Cardiac fibroblast (primary cell): ENCODE data around the gene SLC5A11.

Source experiments
- DNase-seq, 2 donors: peaks; one replicate each; pipeline versions ENCODE4 v3.0.0 to v3.0.0-alpha.2; 2010; ENCODE audit warnings: low read depth in 2 of 2
- H3K4me3 ChIP-seq, 2 donors: replicated peaks in 1 of 2; 1 replicate in 1 of 2; 2 replicates in 1 of 2; pipeline ENCODE4 v1.5.1; 2011; ENCODE audit warnings: low read depth in 2 of 2, low read length in 2 of 2, mild to moderate bottlenecking in 2 of 2, moderate library complexity in 1 of 2
- CTCF ChIP-seq: IDR thresholded peaks from one replicate; pipeline ENCODE4 v1.5.1; 2011; ENCODE audit warnings: low read depth, mild to moderate bottlenecking, low read length, inconsistent platforms

Gene SLC5A11

GRCh38 chr16:24906199-24906808, 60.5 kb downstream of the SLC5A11 start:
- peak; percentile 40 for TF ChIP-seq CTCF
- H3K4me3 ChIP-seq = no peak overlapping the region
- DNase-seq = peak; percentile 51 to 54

- no peak for DNase-seq
- no peak overlapping the region for H3K4me3 ChIP-seq
- no peak for TF ChIP-seq CTCF
These were observed 61.1 kb downstream of the SLC5A11 start for GRCh38 chr16:24906901-24907300.

- no peak for DNase-seq
- no peak overlapping the region for H3K4me3 ChIP-seq
- TF ChIP-seq CTCF = no peak
These were observed 63.0 kb downstream of the SLC5A11 start for GRCh38 chr16:24908716-24909115.

- TF ChIP-seq CTCF = no peak
These were observed 64.1 kb downstream of the SLC5A11 start for GRCh38 chr16:24909856-24910255.

GRCh38 chr16:24915019-24915418, 69.3 kb downstream of the SLC5A11 start:
- no peak overlapping the region for H3K4me3 ChIP-seq
- TF ChIP-seq CTCF = no peak
- no peak for DNase-seq

More at GRCh38 chr16:24909856-24910255, 64.1 kb downstream of the SLC5A11 start:
- no peak overlapping the region for H3K4me3 ChIP-seq
- no peak for DNase-seq

- TF ChIP-seq CTCF = no peak
These were observed 69.8 kb downstream of the SLC5A11 start for GRCh38 chr16:24915576-24915975.

GRCh38 chr16:24917236-24917635, 71.5 kb downstream of the SLC5A11 start:
- TF ChIP-seq CTCF = no peak
- H3K4me3 ChIP-seq = no peak overlapping the region
- DNase-seq = no peak

More at GRCh38 chr16:24915576-24915975, 69.8 kb downstream of the SLC5A11 start:
- no peak for DNase-seq
- no peak overlapping the region for H3K4me3 ChIP-seq
